Fibroblast of lung (primary cell): ENCODE results near the gene HIRA. TPM values are rescaled to one million over a fixed set of nuclear protein-coding genes. Genes with fewer than 3 reads are reported as not detected.

Experiments
- DNase-seq, 2 donors: peaks; one replicate each; pipeline versions ENCODE4 v3.0.0 to v3.0.0-alpha.2; 2010; ENCODE audit warnings: low read depth in 2 of 2
- H2AFZ ChIP-seq: 2 replicates; pipeline ENCODE4 v1.5.1; 2012; ENCODE audit warnings: low read length, control low read depth, inconsistent platforms
- H3K27ac ChIP-seq: 2 replicates; pipeline ENCODE4 v1.5.1; 2011; ENCODE audit warnings: low read length, control low read depth; ENCODE audit not compliant: insufficient read depth
- H3K27me3 ChIP-seq: 2 replicates; pipeline ENCODE4 v1.5.1; 2011; ENCODE audit warnings: mild to moderate bottlenecking, low read length; ENCODE audit not compliant: control insufficient read depth, insufficient read depth
- H3K36me3 ChIP-seq: 2 replicates; pipeline ENCODE4 v1.5.1; 2011; ENCODE audit warnings: low read length; ENCODE audit not compliant: control insufficient read depth, insufficient read depth
- H3K4me1 ChIP-seq: 2 replicates; pipeline ENCODE4 v1.5.1; 2011; ENCODE audit warnings: low read length; ENCODE audit not compliant: control insufficient read depth, insufficient read depth; ENCODE audit errors: extremely low read depth
- H3K4me2 ChIP-seq: 2 replicates; pipeline ENCODE4 v1.5.1; 2011; ENCODE audit warnings: low read length, control low read depth; ENCODE audit not compliant: insufficient read depth; ENCODE audit errors: extremely low read depth
- H3K4me3 ChIP-seq, 4 experiments: fragments of 200-600 bp in 1 of 4; sonication (generic) in 1 of 4; replicated peaks in 1 of 4; 2 replicates each; pipeline ENCODE4 v1.5.1; 2011 to 2016; ENCODE audit warnings: low read length in 4 of 4, low read depth in 3 of 4, mild to moderate bottlenecking in 3 of 4, control low read depth in 2 of 4, inconsistent platforms in 1 of 4, mixed read lengths in 1 of 4; ENCODE audit not compliant: insufficient read depth in 1 of 4; ENCODE audit errors: control extremely low read depth in 1 of 4
- H3K79me2 ChIP-seq: 2 replicates; pipeline ENCODE4 v1.5.1; 2012; ENCODE audit warnings: mild to moderate bottlenecking, low read length, inconsistent platforms; ENCODE audit not compliant: control insufficient read depth, insufficient read depth
- H3K9ac ChIP-seq: 2 replicates; pipeline ENCODE4 v1.5.1; 2011; ENCODE audit warnings: mild to moderate bottlenecking, low read length, control low read depth; ENCODE audit not compliant: insufficient read depth
- H3K9me3 ChIP-seq: 2 replicates; pipeline ENCODE4 v1.5.1; 2012; ENCODE audit warnings: low read depth, low read length; ENCODE audit not compliant: control insufficient read depth, insufficient read depth
- H4K20me1 ChIP-seq: 2 replicates; pipeline ENCODE4 v1.5.1; 2011; ENCODE audit warnings: low read length; ENCODE audit not compliant: control insufficient read depth, insufficient read depth; ENCODE audit errors: extremely low read depth
- CTCF ChIP-seq, 2 donors: IDR thresholded peaks in 1 of 2; conservative IDR thresholded peaks in 1 of 2; 1 replicate in 1 of 2; 2 replicates in 1 of 2; pipeline ENCODE4 v1.5.1; 2011 to 2012; ENCODE audit warnings: low read length in 2 of 2, control low read depth in 1 of 2, inconsistent platforms in 1 of 2, low read depth in 1 of 2, mild to moderate bottlenecking in 1 of 2
- EZH2 ChIP-seq: IDR thresholded peaks from 2 replicates; pipeline ENCODE4 v1.5.1; 2012; ENCODE audit warnings: low read length, control low read depth, mild to moderate bottlenecking; ENCODE audit errors: missing control alignments
- polyA minus RNA-seq: library from RNA; depleted of rRNA, polyadenylated mRNA; stranded (reverse); fragments of >200 nt; gene quantifications from 2 replicates; pipeline ENCODE4 v1.2.3, GENCODE V29; 2011; ENCODE audit warnings: low replicate concordance
- polyA plus RNA-seq, 2 donors: library from polyadenylated mRNA; depleted of rRNA in 1 of 2; stranded (reverse) in 1 of 2; unstranded in 1 of 2; fragments of >200 nt; gene quantifications; 2 replicates each; pipeline ENCODE4 v1.2.1, GENCODE V29; 2011 to 2012; ENCODE audit warnings: missing spikeins in 1 of 2
- total RNA-seq: library from RNA; depleted of rRNA; stranded (reverse); fragments of >200 nt; gene quantifications from 2 replicates; pipeline ENCODE4 v1.2.1, GENCODE V29; 2014

HIRA gene
- total RNA-seq, result 16.9 and 20.5 TPM in 2 replicates
- 19.2 and 22.2 TPM in 2 replicates for polyA plus RNA-seq
- polyA plus RNA-seq (2012), result 19.2 and 22.8 TPM in 2 replicates
- 43.1 and 53.4 TPM in 2 replicates for polyA minus RNA-seq

DNA sequence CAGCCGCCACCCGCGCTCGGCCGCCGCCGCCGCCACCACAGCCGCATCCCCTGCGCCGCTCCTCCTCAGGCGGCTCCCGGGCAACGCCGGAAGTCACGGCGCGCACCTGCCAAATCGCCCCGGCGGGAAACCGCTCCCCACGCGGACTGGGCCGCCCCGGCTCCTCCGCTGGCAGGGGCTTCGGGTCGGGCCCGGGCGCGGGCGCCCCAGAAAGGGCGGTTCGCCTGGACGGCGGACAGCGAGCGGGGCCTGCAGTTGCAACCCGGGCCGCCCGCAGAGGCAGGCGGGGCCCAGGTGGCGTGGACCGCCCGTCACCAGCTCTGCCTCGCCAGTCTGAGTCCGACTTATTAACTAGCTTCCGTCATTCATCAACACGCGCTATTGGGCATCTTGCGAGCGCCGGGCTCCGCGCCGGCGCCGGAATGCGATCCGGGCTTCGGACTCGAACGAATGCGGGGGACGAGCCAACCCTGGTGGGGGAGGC is at the start of gene HIRA:
Gene HIRA (minus strand): TSS at position 85 of the 484 bp plus-strand sequence. CDS start 257 bp downstream, outside the sequence.
- TF ChIP-seq EZH2 (no peak), CTCF (conservative IDR thresholded peaks at IDR 0.05 in 1 of 2, IDR thresholded peaks at IDR 0.05 in 1 of 2; ENCODE audit: low read depth in 1 of 2, low read length in 2 of 2) (no peak)
- DNase-seq, result peak; percentile 71 to 77
- peaks cover 44% of the 10 kb centered on the region for H3K79me2 ChIP-seq

GRCh38 chr22:19480789-19481188 is 49.3 kb upstream of the HIRA start:
- H3K27ac ChIP-seq, result no peak overlapping the region
- peak overlapping the region; percentile 76 for H3K4me2 ChIP-seq
- H3K4me3 ChIP-seq, result peak overlapping the region; percentile 79 to 98 (median 84)
- H3K79me2 ChIP-seq, result peaks cover 37% of the 10 kb centered on the region
- H3K4me1 ChIP-seq, result peaks cover 11% of the 10 kb centered on the region
- peak overlapping the region; percentile 18 for H2AFZ ChIP-seq
- no peak for DNase-seq
- H3K9ac ChIP-seq, result no peak overlapping the region
- H3K36me3 ChIP-seq, result peaks cover 4% of the 10 kb centered on the region
- no peaks in the 10 kb centered on the region for H4K20me1 ChIP-seq
- no peaks in the 10 kb centered on the region for H3K27me3 ChIP-seq
- TF ChIP-seq EZH2, result no peak
- TF ChIP-seq CTCF (conservative IDR thresholded peaks at IDR 0.05 in 1 of 2, IDR thresholded peaks at IDR 0.05 in 1 of 2; ENCODE audit: low read depth in 1 of 2, low read length in 2 of 2), result no peak
- no peaks in the 10 kb centered on the region for H3K9me3 ChIP-seq

More for the DNA sequence above, at the start of gene HIRA:
- Histone ChIP-seq H3K9ac (peak within 1 kb of the TSS; percentile 99), H3K27me3 (no peaks in the 10 kb centered on the region), H3K4me2 (peak within 1 kb of the TSS; percentile 100), H3K9me3 (no peaks in the 10 kb centered on the region), H4K20me1 (peaks cover 1% of the 10 kb centered on the region), H3K4me3 (peak within 1 kb of the TSS; percentile 91 to 99 (median 96)), H3K4me1 (peaks cover 5% of the 10 kb centered on the region), H2AFZ (peak within 1 kb of the TSS; percentile 98), H3K27ac (peak within 1 kb of the TSS; percentile 99), H3K36me3 (peaks cover 7% of the 10 kb centered on the region)

- no peaks in the 10 kb centered on the region for H4K20me1 ChIP-seq
- H3K27ac ChIP-seq, result peak overlapping the region; percentile 91
- H3K79me2 ChIP-seq, result peaks cover 42% of the 10 kb centered on the region
- peak overlapping the region; percentile 79 to 98 (median 84) for H3K4me3 ChIP-seq
- H3K36me3 ChIP-seq, result peaks cover 3% of the 10 kb centered on the region
- no peaks in the 10 kb centered on the region for H3K9me3 ChIP-seq
- TF ChIP-seq EZH2, result no peak
- no peak for TF ChIP-seq CTCF (conservative IDR thresholded peaks at IDR 0.05 in 1 of 2, IDR thresholded peaks at IDR 0.05 in 1 of 2; ENCODE audit: low read depth in 1 of 2, low read length in 2 of 2)
- no peak for DNase-seq
- peaks cover 11% of the 10 kb centered on the region for H3K4me1 ChIP-seq
- peak overlapping the region; percentile 76 for H3K4me2 ChIP-seq
- H3K27me3 ChIP-seq, result no peaks in the 10 kb centered on the region
- peak overlapping the region; percentile 86 for H2AFZ ChIP-seq
- H3K9ac ChIP-seq, result peak overlapping the region; percentile 63
Measured at GRCh38 chr22:19480173-19480568, 48.6 kb upstream of the HIRA start.
